Endothelial cell of umbilical vein (primary cell): Measurements from ENCODE around the gene DSG2.

Experiments
- CTCF ChIP-seq, 2 donors: IDR thresholded peaks; 1 replicate in 1 of 2; 2 replicates in 1 of 2; pipeline ENCODE4 v1.5.1; 2011; ENCODE audit warnings: low read length in 2 of 2, mild to moderate bottlenecking in 2 of 2, moderate library complexity in 2 of 2, control low read depth in 1 of 2, inconsistent platforms in 1 of 2, low read depth in 1 of 2; ENCODE audit not compliant: insufficient read depth in 1 of 2; ENCODE audit errors: extremely low read depth in 1 of 2
- EZH2 ChIP-seq: IDR thresholded peaks from 2 replicates; pipeline ENCODE4 v1.6.1; 2012; ENCODE audit warnings: borderline replicate concordance, low read depth, mild to moderate bottlenecking, moderate library complexity, low read length, inconsistent platforms; ENCODE audit not compliant: severe bottlenecking
- GATA2 ChIP-seq: IDR thresholded peaks from 2 replicates; pipeline ENCODE4 v1.7.0; 2011; ENCODE audit warnings: low read depth, mild to moderate bottlenecking, moderate library complexity, mixed read lengths, low read length; ENCODE audit not compliant: insufficient read length, insufficient read depth
- MAX ChIP-seq: IDR thresholded peaks from 2 replicates; pipeline ENCODE4 v1.6.1; 2011; ENCODE audit not compliant: insufficient read depth, insufficient read length
- POLR2AphosphoS5 ChIP-seq: IDR thresholded peaks from 2 replicates; pipeline ENCODE4 v1.6.1; 2012; ENCODE audit warnings: low read depth, mild to moderate bottlenecking, control low read depth, low read length, moderate library complexity; ENCODE audit not compliant: insufficient read depth

- TF ChIP-seq GATA2: no peak
- TF ChIP-seq CTCF (IDR thresholded peaks at IDR 0.05; ENCODE audit: extremely low read depth in 1 of 2, insufficient read depth in 1 of 2, low read depth in 1 of 2, low read length in 2 of 2): no peak
- no peak for TF ChIP-seq EZH2
- TF ChIP-seq POLR2AphosphoS5: no peak
- TF ChIP-seq MAX: no peak
These were observed 10.8 kb downstream of the DSG2 start for GRCh38 chr18:31508781-31509180.
